Omental fat pad (tissue), 4 donors: ENCODE measurements around the gene TCTN2. TPM values are rescaled to one million over a fixed set of nuclear protein-coding genes. Genes with fewer than 3 reads are reported as not detected.
A peak's percentile ranks its signal among the peaks of the same experiment; 100 is the strongest.

Experiments used
- ATAC-seq: fragments of 150-250 bp; one replicate; pipeline ENCODE4 v1.9.1; 2016; ENCODE audit warnings: mild to moderate bottlenecking, moderate library complexity; ENCODE audit not compliant: low FRiP score
- DNase-seq: peaks from one replicate; pipeline ENCODE4 v3.0.0-alpha.2; 2019; ENCODE audit warnings: low spot score
- total RNA-seq, 4 donors: library from RNA; depleted of rRNA; stranded (reverse); fragments of >200 nt; gene quantifications; one replicate each; pipeline ENCODE4 v1.1.0, GENCODE V29; 2016
- TF ChIP-seq, protein P1 (sequence below), 3 donors: fragments of 450-650 bp; IDR thresholded peaks; one replicate each; pipeline ENCODE4 v1.5.1; 2016 to 2017; ENCODE audit warnings: antibody characterized with exemption in 3 of 3, mild to moderate bottlenecking in 3 of 3, moderate library complexity in 2 of 3

Gene TCTN2
- total RNA-seq, 4 donors from 2014 or later = 5.4 to 7.3 (median 6.8) TPM

DNA sequence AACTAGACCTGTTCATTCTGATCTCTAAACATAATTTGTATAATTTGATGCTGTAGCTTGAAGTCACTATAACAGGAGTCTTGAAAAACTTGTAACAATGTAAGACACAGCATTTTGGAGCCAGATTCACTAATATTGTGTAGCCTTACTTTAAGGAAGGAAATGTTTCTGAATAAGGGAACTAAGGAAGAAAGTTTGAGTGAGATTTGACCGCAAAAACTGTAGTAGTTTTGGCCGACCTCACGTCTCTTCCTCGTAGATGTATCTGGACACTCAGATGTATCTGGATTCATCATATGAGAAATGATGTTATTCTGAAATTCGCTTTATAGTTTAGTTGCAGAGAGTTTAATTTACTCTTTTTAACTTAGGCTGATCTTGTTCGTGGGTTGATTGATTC, 77.2 kb downstream of the TCTN2 start:
- ATAC-seq (no peak), DNase-seq (no peak)
- TF ChIP-seq, protein P1, sequence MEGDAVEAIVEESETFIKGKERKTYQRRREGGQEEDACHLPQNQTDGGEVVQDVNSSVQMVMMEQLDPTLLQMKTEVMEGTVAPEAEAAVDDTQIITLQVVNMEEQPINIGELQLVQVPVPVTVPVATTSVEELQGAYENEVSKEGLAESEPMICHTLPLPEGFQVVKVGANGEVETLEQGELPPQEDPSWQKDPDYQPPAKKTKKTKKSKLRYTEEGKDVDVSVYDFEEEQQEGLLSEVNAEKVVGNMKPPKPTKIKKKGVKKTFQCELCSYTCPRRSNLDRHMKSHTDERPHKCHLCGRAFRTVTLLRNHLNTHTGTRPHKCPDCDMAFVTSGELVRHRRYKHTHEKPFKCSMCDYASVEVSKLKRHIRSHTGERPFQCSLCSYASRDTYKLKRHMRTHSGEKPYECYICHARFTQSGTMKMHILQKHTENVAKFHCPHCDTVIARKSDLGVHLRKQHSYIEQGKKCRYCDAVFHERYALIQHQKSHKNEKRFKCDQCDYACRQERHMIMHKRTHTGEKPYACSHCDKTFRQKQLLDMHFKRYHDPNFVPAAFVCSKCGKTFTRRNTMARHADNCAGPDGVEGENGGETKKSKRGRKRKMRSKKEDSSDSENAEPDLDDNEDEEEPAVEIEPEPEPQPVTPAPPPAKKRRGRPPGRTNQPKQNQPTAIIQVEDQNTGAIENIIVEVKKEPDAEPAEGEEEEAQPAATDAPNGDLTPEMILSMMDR (IDR thresholded peaks at IDR 0.05) = no peak

DNA sequence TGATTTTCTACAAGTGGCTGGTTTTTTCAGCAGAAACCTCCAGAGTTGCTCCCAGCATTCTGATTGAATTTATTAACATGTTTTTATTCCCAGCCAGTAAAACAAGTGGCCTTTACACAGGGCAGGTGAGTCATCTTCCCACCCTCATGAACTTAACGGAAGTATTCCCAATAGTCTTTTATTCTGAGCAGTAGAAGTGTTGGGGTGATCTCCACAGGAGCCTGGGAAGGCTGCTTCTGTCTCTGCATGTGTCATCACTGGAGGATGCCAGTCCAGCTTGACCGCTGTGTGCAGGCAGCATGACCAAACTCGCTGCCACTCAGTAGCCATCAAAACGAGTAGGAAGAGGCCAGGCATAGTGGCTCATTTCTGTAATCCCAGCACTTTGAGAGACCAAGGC, 77.7 kb downstream of the TCTN2 start:
- no peak for ATAC-seq
- DNase-seq = no peak
- TF ChIP-seq, protein P1 (IDR thresholded peaks at IDR 0.05) = no peak

DNA sequence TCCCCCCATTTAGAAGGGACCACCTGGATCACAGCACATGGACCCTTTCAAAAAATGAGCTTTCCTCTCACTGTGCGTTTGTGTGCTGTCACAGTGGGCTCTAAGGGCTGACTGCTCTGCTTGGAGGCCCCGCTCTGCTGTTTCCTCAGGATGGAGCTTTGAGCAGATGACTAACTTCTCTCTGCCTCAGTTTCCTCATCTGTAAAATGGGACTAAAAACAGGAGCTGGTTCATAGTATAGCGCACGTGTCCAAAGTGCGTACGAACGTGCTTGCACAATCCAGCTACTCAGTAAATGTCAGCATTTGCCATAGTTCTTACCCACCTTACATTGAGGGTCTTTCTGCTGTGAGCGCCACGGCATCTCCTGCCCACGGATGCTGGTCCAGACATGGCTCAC, 78.4 kb downstream of the TCTN2 start:
- DNase-seq (no peak), ATAC-seq (no peak)
- TF ChIP-seq, protein P1 (IDR thresholded peaks at IDR 0.05) = no peak

DNA sequence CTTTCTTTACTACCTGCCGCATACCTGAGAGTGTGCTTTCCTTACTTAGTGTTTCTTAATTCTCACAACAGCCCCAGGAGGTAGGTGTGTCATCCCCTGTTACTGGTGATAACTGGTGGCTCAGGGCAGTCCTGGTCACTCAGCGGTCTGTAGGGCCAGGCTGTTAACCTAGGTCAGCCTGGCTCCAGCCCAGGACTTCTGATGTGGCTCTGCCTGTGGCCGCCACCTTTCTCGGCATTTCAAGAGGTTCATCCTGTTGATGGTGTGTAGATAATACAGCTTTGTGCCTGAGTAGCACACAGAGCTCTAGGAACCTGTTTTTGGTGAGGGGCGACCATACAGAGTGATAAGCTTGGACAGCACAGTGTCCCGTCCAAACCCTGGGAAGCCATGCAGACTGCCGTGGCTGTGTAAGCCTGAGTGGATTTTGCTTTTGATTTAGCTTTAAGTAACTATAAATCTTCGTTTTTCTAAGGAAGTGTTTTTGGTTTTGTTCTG, 79.3 kb downstream of the TCTN2 start:
- ATAC-seq (no peak), DNase-seq (no peak)
- TF ChIP-seq, protein P1 (IDR thresholded peaks at IDR 0.05) = no peak

DNA sequence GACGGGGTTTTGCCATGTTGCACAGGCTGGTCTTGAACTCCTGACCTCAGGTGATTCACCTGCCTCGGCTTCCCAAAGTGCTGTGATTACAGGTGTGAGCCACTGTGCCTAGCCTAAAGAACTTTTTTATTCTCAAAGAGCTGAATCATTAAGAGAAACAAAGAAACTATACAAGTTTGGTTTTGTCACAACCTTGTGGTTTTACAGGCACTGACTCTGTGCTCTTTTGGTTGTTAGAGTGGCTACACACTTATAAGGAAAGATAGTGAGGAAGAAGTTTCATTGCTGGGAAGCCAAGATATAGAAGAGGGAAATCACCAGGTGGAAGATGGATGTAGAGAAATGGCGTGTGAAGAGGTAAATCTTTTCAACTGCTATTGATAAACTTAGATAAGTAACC, 81.1 kb downstream of the TCTN2 start:
- no peak for DNase-seq
- TF ChIP-seq, protein P1 (IDR thresholded peaks at IDR 0.05) = no peak
- no peak for ATAC-seq

DNA sequence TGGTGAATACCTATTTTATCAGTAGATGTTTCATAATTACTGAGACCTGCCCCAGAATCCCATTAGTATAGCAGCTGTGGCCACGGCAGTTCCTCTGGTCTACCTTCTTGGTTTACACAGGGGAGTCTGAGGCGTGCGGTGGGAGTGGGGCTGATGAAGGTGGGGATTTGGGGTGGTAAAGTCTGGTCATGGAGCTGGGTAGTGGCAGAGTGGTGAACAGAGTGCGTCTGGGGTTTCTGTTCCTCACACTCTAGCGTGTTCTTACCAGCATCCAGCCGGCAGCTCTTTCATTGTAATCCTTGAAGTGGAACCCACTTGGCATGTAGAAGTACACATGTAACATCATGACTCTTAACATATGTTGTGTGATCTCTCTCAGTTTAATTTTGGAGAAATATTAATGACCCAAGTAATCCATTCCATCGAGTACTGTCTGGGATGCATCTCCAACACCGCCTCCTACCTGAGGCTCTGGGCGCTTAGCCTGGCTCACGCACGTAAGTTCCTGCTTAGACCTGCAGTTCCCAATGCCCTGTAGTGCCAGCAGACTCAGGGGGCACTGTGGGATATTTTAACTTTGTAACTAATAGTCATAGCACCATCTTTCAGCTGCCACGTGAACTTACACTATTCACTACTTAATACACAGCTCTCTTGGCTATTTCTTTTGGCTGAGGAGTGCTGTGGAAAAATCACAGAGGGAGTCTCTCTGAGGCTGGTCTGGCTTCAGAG, 83.3 kb downstream of the TCTN2 start:
- no peak for ATAC-seq
- no peak for DNase-seq
- TF ChIP-seq, protein P1 (IDR thresholded peaks at IDR 0.05) = no peak

DNA sequence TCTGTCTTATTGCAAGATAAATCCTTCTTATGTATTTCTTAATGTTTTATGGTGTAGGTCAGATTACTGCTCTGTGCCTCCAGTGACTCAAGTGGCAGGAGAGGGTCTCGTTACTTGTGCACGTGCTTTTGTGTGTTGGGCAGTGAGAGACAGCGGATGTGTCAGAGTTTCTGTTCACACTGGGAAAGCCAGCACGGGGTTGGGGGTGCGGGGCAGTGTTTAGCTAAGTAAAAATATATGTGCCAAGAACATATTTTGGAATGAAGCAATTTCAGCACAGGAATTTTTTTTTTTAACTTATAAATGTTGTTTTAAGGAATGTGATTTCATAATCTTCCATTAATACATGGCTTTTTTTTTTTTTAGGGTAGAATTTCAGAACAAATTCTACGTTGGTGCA, 86.6 kb downstream of the TCTN2 start:
- ATAC-seq = peak; percentile 91
- DNase-seq = peak; percentile 55
- TF ChIP-seq, protein P1 (IDR thresholded peaks at IDR 0.05) = no peak
